Measurements from ENCODE around the gene CREB3L4. TPM values are rescaled to one million over a fixed set of nuclear protein-coding genes. Genes with fewer than 3 reads are reported as not detected.
"Not testable (repeated sequence)": the region's sequence is repeated elsewhere in the genome, so short reads cannot be mapped to it uniquely, and the experiment has no call there.

Gene CREB3L4
- total RNA-seq, 1 donor from 2014 or later: 10.7 TPM

- DNase-seq: peak; percentile 69
Measured at GRCh38 chr1:153985941-153986761, 18.4 kb downstream of the CREB3L4 start, which contains the start of gene RAB13. TSS of gene RAB13 (minus strand) at chr1:153986339. CDS start at chr1:153986236, 103 bp downstream.

- DNase-seq: no peak
Measured at GRCh38 chr1:153987621-153988020, 19.9 kb downstream of the CREB3L4 start.

- peak; percentile 99 for DNase-seq
Measured at GRCh38 chr1:153990468-153991150, 22.9 kb downstream of the CREB3L4 start, which contains the start of gene RPS27. TSS of gene RPS27 (plus strand) at chr1:153990762. CDS start at chr1:153990797, 35 bp downstream.

GRCh38 chr1:153991151-153991630 is 23.5 kb downstream of the CREB3L4 start:
- DNase-seq: no peak

- no peak for DNase-seq
Measured at GRCh38 chr1:153991806-153992205, 24.1 kb downstream of the CREB3L4 start.

DNA sequence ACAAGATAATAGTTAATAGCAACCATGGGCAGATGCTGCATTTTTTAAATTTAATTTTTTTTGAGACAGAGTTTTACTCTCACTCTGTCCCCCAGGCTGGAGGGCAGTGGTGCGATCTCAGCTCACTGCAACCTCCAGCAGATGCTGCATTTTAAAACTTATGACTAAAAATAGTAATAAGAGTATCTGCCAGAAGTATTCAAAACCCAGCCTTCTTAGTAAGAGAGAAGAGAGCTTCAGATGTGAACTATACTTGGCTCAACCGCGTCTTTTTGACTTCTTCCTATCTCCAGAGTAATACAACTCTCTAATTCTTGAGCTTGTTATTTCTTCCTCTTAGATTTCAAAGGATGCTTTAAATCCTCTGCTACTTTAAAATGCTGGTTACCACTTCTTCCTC is 27.5 kb downstream of the CREB3L4 start:
- no peak for DNase-seq

DNA sequence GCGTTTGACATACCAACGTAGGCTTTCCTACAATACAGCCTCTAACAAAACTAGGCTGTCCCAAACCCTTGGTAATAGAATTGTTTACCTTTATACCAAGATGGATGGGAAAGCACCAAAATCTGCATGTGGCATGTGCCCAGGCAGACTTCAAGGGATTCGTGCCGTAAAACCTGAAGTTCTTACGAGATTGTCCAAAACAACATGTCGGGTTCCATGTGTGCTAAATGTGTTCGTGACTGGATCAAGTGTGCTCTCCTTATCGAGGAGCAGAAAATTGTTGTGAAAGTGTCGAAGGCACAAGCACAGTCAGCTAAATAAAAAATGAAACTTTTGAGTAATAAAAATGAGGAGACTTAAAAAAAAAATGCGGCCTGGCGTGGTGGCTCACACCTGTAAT is 27.9 kb downstream of the CREB3L4 start:
- DNase-seq: no peak

DNA sequence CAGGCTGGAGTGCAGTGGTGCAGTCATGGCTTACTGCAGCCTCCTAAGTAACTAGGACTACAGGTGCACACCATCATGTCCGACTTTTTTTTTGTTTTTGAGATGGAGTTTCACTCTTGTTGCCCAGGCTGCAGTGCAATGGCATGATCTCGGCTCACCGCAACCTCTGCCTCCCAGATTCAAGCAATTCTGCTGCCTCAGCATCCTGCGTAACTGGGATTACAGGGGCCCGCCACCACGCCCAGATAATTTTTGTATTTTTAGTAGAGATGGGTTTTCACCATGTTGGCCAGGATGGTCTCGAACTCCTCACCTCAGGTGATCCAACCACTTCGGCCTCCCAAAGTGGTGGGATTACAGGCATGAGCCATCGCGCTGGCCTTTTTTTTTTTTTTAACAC is 29.2 kb downstream of the CREB3L4 start:
- not testable (repeated sequence) for DNase-seq

- no peak for DNase-seq
Measured at GRCh38 chr1:154000420-154000819, 32.7 kb downstream of the CREB3L4 start.

GRCh38 chr1:154006136-154006535 is 38.4 kb downstream of the CREB3L4 start:
- DNase-seq: no peak

DNA sequence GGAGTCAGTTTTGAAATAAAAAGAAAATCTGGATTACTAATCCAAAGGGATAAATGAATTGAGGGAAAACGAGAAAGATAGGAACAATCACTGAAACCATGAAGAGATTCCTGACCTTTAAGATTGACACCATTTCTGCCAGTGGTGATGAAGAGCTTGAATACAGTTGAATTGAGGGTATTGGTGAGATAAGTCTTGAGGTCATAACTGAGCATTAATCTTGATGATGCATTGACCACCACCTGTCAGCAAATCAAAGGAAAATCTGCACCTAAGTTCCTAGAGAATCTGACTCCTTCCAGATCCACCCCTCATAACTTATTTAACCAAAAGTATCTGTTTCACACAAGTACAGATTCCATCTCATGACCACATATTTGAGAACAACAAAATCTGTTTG is 44.4 kb downstream of the CREB3L4 start:
- no peak for DNase-seq

- not testable (repeated sequence) for DNase-seq
Measured at GRCh38 chr1:154012543-154012942, 44.8 kb downstream of the CREB3L4 start.

DNA sequence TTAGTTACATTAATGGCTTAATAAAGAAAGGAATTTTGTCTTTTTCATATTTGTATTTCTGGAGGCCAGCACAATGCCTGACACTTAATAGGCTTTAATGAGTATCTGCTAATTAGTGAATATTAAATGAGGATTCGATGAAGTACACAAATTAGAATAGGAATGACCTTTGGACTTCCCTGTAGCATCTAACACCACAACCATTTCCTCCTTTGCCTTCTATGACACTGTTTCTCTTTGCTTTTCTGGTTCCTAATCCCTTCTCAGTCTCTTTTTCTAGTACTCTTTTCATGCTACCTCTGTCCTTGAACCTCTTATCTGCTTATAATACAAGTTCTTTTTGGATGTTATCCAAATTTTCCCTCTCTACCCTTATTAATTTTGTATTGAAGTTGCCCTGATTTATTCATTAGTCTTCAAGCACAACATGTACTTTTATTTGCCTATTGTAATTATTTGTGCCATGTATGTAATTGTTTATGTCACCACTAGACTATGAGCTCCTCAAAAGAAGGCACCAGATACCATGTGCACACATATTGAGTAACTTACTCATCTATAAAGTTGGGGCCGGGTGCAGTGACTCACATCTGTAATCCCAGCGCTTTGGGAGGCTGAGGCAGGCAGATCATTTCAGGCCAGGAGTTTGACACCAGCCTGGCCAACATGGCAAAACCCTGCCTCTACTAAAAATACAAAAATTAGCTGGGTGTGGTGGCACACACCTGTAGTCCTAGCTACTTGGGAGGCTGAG is 46.6 kb downstream of the CREB3L4 start:
- no peak for DNase-seq

DNA sequence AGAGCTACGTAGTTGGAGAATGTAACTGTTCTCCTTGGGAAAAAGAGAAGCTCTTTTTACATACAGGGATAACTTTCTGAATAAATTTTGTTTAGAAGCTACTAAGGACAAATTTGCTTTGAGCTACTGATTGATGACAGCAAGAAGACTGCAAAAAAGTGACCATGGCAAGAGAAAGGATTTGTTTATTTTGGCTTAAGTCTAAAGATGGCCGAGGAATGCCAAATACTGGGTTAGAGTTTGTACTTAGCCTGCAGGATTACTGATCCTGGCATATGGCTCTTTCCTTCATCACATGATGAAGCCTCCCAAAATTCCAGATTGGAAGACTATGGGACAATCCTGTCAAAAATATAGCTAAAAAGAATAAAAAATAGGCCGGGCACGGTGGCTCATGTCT is 51.6 kb downstream of the CREB3L4 start:
- no peak for DNase-seq

DNA sequence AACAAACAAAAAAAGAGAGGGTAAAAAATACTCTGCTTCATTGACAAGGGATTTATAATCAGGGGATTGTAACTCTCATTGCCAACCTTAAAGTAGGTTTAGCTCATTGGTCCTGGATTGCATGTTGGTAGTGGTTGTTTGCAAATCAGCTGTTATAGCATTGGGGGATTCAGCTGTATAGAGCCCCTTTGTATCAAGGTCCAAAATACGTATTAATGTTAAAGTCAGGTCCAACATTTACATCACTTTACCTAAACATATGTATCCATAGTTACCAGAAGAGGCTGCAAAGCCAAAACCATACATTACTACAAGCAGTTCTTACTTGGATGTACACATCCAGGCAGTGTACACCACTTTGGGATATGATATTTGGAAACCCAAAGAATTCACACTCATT is 52.2 kb downstream of the CREB3L4 start:
- DNase-seq: no peak

Small RNA genes lying within 50 kb of the gene (small RNA-seq; reads per million reads assigned to genes)
- gene MIR6737 (ENCODE audit: low replicate concordance): not detected

Other genes starting within 250 kb of the CREB3L4 start
- gene INTS3, start 239.9 kb upstream of the CREB3L4 start, total RNA-seq: 40.5 TPM
- 25.0 TPM for gene SLC27A3, start 192.5 kb upstream of the CREB3L4 start, total RNA-seq
- gene GATAD2B, start 44.9 kb upstream of the CREB3L4 start, total RNA-seq: 12.6 TPM
- 18.8 TPM for gene DENND4B, start 21.2 kb upstream of the CREB3L4 start, total RNA-seq
- gene CRTC2, start 9.3 kb upstream of the CREB3L4 start, total RNA-seq: 5.1 TPM
- 38.8 TPM for gene SLC39A1, start 4.4 kb upstream of the CREB3L4 start, total RNA-seq
- 73.8 TPM for gene JTB, start 9.8 kb downstream of the CREB3L4 start, total RNA-seq
- 38.7 TPM for gene RAB13, start 18.4 kb downstream of the CREB3L4 start, total RNA-seq
- gene RPS27, start 22.9 kb downstream of the CREB3L4 start, total RNA-seq: 2,280 TPM
- 0.10 TPM for gene NUP210L, start 187.2 kb downstream of the CREB3L4 start, total RNA-seq
- 166 TPM for gene TPM3, start 224.2 kb downstream of the CREB3L4 start, total RNA-seq
- not detected for gene CFAP141, start 238.4 kb downstream of the CREB3L4 start, total RNA-seq

Measured in skin of body (tissue), 3 donors.